ENCODE measurements around the gene SRD5A1.

The SRD5A1 gene

DNA sequence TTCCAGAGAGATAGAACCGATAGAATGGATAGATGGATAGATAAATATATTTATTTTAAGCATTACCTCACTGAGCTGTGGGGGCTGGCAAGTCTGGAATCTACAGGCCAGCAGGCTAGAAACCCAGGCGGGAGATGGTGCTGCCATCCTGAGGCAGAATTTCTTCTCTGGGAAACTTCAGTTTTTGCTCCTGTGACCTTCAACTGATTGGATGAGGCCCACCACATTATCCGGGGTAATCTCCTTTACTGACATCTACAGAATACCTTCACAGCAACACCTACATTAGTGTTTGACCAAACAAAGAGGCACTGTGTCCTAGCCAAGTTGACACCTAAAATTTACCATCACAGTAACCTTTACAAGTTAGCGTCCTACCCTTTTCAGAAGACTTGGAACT, 50.8 kb downstream of the SRD5A1 start:
- DNase-seq (ENCODE audit: low read depth in 2 of 2) = no peak

DNA sequence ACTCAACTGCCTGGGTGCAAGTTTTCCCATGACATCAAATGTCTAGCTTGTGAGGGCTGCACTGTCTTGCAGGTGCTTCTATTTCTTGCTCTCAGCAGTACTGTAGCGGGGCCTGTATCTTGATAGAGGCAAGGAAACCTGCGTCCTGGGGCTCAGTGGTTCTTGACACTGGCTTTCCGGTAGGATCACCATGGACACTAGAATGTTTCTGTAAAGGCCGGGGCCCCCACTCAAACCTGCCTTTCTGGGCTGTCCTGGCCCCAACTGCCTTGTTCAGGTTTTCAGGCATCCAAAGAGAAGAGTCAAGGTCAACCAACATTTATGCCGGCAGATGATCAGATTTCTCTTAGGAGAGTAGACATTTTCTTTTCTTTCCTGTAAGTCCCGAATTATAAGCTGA, 53.3 kb downstream of the SRD5A1 start:
- DNase-seq (ENCODE audit: low read depth in 2 of 2) = no peak

DNA sequence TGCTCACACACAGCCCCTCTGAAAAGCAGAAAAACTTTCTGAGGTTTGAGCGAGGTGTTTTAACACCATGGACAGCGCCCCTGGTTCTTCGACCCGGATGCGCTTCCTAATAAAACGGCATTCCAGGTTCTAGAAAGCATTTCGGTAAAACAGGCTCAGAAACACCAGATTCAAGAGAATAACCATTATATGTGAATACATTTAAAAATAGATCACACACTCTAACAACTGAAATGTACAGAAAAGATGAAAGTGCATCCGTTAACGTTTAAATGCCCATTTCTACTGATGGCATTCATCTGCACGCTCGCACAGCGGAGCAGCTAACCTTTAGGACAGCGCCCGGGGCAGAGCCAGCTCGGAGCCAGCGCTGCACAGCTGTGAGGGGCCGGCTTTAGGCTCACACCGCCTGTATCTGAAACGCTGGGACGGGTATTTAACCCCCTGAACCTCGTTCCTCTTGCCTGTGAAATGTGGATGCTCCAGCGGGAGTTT, 53.7 kb downstream of the SRD5A1 start:
- no peak for DNase-seq (ENCODE audit: low read depth in 2 of 2)

DNA sequence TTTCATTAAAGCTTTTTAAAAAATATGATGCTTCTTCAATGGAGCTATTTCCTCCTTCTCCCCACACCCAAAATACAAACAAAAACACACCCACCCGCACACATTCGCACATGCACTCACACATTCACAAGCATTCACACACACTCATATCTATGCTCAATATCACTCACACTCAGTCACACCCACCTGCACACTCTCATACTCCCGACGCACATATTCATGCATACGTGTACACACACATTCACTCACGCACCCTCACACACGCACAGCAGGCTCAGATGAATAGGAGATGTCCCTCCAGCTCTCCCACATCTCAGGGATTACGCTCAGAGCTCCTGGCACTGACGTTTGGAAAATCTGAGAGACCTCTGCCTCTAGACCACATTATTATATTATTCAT, 54.3 kb downstream of the SRD5A1 start:
- no peak for DNase-seq (ENCODE audit: low read depth in 2 of 2)

DNA sequence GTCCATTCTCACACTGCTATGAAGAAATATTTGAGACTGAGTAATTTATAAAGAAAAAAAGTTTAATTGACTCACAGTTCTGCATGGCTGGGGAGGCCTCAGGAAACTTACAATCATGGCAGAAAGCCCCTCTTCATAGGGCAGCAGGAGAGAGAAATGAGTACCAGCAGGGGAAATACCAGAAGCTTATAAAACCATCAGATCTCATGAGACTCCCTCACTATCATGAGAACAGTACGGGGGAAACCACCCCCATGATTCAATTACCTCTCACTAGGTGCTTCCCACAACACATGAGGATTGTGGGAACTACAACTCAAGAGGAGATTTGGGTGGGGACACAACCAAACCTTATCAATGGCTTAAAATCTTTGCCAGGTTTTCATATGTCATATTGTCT, 59.7 kb downstream of the SRD5A1 start:
- DNase-seq (ENCODE audit: low read depth in 2 of 2) = no peak

DNA sequence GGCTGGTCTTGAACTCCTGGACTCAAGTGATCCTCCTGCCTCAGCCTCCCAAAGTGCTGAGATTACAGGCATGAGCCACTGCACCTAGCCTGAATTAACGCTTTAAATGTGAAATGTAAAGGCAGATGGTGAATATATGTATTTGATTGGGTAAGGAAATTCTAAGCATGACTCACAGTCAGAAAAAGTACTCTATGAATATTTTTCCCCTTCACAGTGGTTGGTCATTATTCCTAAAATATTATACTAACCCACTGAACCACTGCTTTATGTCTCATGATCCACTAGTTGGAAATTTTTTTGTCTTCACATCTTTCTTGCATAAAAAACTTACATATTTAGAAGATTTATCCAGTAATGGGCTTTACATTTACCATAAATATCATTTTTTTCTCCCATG, 65.5 kb downstream of the SRD5A1 start:
- no peak for DNase-seq (ENCODE audit: low read depth in 2 of 2)

DNA sequence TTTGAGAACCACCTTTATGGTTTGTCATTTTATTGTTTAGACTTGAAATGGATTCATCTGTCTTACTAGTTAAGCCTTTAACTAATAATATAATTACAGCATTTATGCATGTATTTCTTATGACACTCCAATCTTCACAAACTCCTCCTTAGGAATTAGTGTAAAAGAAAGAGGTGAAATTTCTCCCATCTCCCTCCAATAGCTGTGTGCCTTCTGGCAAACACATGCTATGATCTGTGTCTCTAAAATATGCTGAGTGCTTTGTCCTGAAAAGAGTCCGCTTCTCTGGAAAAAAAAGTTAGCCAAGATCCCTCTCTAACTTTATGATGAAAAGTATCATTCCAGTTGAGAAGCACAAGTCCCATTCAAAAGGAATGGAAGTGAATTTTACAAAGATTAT, 66.1 kb downstream of the SRD5A1 start:
- DNase-seq (ENCODE audit: low read depth in 2 of 2) = no peak

DNA sequence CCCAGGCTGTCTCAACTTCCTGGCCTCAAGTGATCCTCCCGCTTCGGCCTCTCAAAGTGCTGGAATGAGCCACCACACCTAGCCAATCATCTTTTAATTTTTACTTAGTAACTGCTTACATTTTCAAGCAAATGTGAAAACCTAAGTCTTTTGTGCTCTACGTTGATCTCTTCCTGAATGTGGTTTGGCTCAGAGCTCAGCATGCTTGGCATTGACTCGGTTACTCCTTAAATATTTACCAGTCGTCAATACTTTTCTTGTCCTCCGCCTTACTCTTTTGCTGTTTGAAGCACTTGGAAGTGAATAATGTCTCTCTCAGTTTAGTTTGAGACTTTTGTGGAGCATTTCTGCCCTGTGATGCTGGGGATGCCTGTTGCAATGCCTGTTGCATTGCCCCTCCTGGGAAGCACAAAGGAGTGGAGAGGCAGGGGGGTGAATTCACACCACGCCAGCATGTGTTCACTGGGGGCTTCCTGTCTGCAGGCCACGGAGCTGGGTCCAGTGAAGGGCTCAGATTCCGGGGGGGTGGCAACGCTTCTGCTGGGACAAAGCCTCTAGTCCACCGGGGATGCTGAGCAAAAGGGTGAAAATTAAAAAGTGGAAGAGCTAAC, 66.9 kb downstream of the SRD5A1 start:
- no peak for DNase-seq (ENCODE audit: low read depth in 2 of 2)

DNA sequence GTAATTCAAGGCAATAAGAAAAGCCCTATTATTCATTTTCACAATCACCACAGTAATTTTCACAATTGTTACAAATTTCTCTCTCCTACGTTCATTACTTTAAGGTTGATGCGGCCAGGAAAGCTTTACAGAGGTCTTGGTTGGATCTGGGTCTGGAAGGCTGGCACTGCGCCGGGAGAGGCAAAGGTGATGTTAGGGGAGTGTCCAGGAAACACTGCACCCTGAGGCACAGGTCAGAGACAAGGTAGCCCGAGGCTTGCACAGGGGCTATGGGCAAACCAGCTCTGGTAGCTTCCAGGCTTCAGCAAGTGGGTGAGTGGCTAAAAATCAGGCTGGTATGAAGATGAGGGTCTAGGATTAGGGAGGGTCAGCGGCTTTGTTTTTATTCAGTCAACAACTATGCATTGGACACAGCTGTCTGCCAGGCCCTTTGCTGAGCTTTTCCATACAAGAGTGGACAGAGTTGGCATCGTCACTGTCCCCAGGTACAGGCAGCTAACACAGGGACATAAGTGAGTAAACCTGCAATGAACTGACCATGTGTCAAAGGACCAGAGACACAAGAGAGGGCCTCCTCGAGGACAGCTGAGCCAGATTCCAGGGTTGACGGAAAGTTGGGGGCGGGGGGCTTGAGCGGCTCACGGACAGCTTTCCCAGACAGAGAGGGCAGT, 67.6 kb downstream of the SRD5A1 start:
- DNase-seq (ENCODE audit: low read depth in 2 of 2) = no peak

DNA sequence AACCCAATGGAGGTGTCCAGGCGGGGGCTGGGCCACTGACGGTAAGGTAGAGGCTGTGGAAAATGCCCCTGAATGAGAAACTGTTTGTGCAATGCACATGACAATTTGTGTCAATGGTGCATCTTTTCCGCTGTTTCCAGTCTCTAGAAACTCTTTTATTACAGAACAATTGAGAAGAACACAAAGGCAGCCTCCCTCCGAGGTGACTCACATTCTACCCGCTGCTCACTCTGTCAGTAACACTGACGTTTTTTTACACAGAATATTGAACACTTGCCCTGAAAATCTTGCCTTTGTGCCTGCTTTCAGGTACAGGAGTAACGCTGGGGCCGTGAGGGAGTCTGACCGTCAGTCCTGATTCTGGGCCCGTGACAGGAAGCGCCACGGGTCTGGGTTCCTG, 68.3 kb downstream of the SRD5A1 start:
- no peak for DNase-seq (ENCODE audit: low read depth in 2 of 2)

DNA sequence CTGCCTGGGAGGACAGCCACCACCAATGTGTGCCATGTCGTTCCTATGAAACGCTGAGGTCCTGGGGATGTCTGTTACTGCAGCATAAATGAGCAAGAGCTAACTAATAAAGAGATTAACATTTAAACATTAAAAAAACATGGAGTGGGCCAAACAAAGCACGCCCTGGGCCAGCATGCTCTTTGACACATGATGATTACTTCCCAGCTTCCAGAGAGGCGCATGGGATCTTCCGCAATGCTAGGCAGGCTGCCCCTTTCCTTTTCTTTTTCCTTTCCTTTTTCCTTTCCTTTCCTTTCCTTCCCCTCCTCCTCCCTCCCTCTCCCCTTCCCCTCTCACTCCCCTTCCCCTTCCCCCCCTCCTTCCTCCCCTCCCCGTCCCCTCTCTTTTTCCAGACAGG, 69.4 kb downstream of the SRD5A1 start:
- no peak for DNase-seq (ENCODE audit: low read depth in 2 of 2)

DNA sequence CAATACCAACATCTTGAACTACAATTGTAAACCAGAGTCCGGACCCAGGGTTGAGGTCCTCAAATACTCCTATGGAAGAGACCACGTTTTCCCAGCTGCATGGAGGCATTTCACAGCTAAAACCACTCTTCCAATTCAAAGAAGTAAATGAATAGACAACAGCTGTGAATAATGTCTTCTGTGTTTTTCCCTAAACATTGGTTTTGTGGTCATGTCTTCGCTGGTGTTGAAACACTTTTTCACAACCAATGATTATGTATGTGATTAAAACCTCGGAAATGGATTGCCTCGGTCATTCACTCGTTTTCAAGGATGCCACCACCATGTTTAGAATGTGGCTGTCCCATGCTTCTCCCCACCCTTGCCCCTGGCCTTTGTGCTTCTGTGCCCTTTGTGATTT, 70.6 kb downstream of the SRD5A1 start:
- DNase-seq (ENCODE audit: low read depth in 2 of 2) = no peak

DNA sequence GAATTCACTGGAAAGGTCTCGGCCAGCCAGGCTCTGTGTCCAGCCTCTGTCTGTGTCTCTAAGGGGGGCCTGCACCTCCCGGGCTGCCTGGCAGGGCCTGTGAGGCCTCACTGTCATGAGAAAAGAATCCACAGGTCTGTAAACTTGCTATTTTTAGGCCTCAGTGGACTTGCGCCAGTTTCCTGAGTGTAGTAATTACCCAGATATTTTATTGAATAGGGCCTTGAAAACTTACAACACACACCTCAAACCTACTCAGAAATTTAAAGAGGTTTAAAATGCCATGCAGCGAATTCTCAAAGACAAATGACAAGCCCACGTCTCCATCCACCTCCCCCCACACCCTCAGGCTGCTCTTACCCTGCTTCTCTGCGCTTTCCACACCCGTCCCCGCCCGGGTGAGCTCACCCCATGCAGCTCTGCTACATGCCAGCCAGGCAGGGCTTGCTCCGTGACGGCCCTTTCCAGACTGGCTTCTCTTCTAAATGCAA, 71.2 kb downstream of the SRD5A1 start:
- no peak for DNase-seq (ENCODE audit: low read depth in 2 of 2)

DNA sequence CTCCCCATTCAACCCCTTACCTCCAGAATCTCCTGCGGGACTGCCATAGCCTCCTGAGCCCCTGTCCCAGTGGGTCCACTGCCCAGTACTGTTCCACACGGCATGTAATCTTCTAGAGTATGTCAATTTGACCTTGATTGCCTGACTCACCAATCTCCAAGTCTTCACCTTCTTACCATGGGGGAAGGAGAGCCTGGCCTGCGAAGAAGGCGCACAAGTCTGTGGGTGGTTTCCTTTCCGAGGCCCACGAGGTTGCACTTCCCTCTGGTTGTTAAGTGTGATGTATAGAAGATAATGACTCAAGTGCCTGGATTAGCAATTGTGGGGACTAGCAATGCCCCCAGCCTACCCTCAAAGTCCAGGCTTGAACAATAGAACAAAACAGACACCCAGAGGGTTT, 71.8 kb downstream of the SRD5A1 start:
- DNase-seq (ENCODE audit: low read depth in 2 of 2) = peak in 1 of 2 donors; percentile 33

DNA sequence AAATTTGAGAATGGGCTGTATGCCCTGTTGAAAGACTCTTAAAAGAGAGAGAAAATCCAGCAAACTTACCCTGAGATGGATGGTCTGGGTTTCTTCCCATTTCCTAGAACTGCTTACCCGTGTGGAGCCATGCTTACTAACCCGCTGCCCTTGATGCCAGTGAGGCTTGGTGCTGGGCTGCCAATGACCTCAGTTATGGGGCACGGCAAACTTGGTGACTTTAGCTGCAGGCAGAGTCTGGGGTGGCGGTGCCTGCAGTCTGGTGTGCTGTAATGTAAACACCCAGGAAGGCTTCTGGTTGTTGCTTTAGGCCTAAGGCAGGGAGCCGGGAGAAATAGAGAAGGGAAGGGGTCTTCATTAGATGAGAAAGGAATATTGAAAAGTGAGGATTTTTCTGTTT, 72.7 kb downstream of the SRD5A1 start:
- no peak for DNase-seq (ENCODE audit: low read depth in 2 of 2)

DNA sequence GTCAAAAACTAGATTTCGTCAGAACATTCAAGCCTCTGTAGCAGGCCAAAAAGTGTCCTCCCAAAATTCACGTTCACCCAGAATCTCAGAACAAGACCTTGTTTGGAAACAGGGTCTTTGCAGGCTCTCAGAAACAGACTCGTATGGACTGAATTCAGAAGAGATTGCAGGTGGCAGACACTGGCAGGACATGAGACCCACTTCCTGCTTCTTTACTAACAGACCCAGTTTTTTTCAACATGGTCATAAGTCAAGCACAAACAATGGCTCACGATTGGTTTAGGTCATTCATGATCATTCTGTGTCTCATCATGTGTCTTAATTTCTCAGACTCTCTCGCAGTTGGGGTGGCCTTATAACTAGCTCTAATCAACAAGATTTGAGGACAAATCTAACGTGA, 74.6 kb downstream of the SRD5A1 start:
- DNase-seq (ENCODE audit: low read depth in 2 of 2) = no peak

DNA sequence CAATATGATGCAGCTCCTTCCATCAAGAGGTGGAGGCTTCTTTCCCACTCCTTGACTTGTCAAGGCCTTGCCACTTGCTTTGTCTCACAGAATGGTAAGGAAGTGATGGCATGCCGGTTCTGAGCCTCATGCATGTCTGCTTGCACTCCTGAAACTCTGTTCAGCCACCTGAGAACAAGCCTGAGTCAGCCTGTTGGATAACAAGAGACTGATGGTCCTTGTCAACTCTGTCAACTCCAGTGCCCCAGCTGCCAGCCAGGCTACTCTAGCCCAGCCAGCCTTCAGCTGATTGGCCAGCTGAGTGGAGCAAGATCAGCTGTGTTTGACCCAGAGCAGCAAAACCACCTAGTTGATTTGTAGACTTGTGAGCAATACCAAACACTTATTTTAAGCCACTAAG, 75.6 kb downstream of the SRD5A1 start:
- no peak for DNase-seq (ENCODE audit: low read depth in 2 of 2)

DNA sequence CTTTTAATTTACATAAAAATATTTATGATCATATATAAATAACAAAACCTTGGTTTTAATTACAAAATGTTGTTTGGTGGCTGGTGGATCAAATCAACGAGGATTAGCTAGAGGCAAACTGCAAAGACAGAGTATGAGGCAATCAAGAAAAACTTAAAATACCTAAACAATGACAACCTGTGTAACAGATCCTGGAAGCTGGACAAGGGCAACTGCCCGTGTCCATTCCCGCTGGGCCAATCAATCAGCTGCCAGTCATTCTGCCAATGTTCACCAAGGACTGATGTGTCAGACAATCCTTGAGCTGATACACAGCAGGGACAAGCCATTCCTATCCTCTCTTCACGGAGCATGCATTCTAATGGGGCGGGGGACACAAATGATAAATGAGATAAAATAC, 76.8 kb downstream of the SRD5A1 start:
- no peak for DNase-seq (ENCODE audit: low read depth in 2 of 2)

DNA sequence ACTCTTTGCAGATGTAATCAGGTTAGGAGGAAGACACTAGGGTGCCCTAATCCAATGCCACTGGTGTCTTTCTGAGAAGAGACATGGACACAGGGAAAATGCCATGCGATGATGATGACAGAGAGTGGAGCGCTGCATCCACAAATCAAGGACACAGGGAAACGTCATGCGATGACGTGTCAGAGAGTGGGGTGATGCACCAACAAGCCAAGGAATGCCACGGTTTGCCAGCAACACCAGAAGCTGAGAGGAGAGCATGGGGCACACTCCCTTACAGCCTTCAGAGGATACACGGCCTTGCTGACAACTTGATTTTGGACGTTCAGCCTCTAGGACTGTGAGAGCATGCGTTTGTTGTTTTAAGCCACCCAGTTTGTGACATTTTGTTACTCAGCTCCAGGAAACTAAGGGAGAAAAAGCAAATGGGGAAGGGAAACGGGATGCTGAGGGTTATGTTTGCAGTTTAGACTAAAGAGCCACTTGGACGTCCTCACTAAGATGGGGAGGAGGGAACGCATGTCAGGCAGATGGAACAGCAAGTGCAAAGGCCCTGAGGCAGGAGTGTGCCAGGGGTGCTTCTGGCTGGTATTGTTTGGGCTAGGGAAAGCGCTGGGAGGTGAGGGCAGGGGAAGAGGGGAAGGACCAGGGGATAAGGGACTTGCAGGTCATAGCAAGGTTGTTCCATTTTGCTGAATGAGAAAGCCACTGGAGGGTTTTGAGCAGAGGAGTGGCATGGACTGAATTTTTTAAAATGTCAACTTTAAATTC, 77.5 kb downstream of the SRD5A1 start:
- DNase-seq (ENCODE audit: low read depth in 2 of 2) = no peak

DNA sequence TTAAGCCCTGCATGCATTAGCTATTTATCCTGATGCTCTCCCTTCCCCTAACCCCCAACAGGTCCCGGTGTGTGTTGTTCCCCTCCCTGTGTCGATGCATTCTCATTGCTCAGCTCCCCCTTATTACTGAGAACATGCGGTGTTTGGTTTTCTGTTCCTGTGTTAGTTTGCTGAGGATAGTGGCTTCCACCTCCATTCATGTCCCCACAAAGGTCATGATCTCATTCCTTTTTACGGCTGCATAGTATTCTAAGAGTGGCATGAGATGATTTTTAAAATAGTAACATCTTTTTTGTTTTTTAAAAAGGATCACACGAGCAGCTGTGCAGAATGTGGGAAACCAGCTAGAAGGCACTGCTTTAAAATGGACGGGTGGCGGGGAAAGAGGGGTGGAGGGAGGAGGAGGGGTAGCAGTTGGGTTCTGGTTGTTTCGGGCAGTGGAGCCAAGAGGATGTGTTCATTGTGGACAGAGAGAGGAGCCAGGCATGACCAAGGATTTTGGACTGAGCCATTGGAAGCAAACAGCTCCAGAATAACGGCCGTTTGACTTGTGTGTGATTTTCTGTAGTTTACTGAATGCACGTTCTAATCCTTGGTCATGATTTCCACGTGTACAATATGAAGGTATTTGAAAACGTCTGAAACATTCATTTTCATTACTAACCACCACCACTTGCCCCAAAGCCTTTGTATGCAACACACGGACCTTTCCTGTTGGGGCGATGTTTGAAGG, 78.3 kb downstream of the SRD5A1 start:
- DNase-seq (ENCODE audit: low read depth in 2 of 2) = no peak

DNA sequence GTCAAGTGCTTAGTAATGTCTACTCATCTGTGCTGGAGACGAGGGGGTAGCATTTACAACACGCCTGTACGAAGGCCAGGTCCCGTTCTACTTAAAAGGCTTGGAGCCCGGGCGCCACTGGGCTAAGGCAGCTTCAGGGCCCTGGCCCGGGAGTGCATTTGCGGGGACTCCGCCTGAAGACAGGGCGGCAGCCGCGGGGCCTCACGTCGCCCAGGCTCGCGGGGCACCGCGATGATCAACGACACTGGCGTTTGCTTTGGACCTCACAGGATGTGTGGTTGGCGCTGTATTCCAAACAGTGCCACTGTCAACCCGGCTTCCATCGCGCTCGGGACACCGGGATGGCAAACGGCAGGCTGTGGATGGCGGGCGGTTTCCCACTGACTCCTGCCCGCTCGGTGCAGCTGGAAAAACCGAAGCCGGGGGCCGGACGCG, 78.9 kb downstream of the SRD5A1 start:
- DNase-seq (ENCODE audit: low read depth in 2 of 2) = peak in 1 of 2 donors; percentile 28
